ENCODE data around the gene C6orf52. TPM values are rescaled to one million over a fixed set of nuclear protein-coding genes. Genes with fewer than 3 reads are reported as not detected.

Gene C6orf52
- total and polyA plus RNA-seq, 2 of the 13 experiments (the other 11 are each of a cell fraction or from before 2014, with no cell fraction given), result 0.50 to 0.53 TPM

GRCh38 chr6:10720265-10720959 is 26.0 kb upstream of the C6orf52 start (continued):
- TF ChIP-seq REST (IDR thresholded peaks at IDR 0.05; ENCODE audit: borderline replicate concordance in 1 of 2, low read depth in 1 of 2, low read length in 2 of 2), result no peak
- no peak for TF ChIP-seq SMAD9 (CRISPR knock-in tag; IDR thresholded peaks at IDR 0.05)
- 0 out of 2 replicates have a peak, but pooled peaks have one; percentile 60 for TF ChIP-seq NCOA1 (CRISPR knock-in tag; IDR thresholded peaks at IDR 0.05)
- peak; percentile 62; the same call in 1 of the 2 replicates for TF ChIP-seq CAMTA2 (CRISPR knock-in tag; IDR thresholded peaks at IDR 0.05; ENCODE audit: borderline replicate concordance)
- TF ChIP-seq TMF1 (CRISPR knock-in tag; IDR thresholded peaks at IDR 0.05; ENCODE audit: low read depth), result no peak
- peak; percentile 69; the same call in 1 of the 2 replicates for TF ChIP-seq ZNF724P (CRISPR knock-in tag; IDR thresholded peaks at IDR 0.05; ENCODE audit: borderline replicate concordance)
- TF ChIP-seq ZNF468 (CRISPR knock-in tag; IDR thresholded peaks at IDR 0.05), result no peak
- TF ChIP-seq ETV5 (CRISPR knock-in tag; IDR thresholded peaks at IDR 0.05; ENCODE audit: borderline replicate concordance), result peak; percentile 33
- peak; percentile 44; the same call in 1 of the 2 replicates for TF ChIP-seq ZNF773 (CRISPR knock-in tag; IDR thresholded peaks at IDR 0.05; ENCODE audit: borderline replicate concordance)
- TF ChIP-seq ZFP91 (CRISPR knock-in tag; IDR thresholded peaks at IDR 0.05; ENCODE audit: borderline replicate concordance), result peak; percentile 73; the same call in 1 of the 2 replicates
- 0 out of 2 replicates have a peak, but pooled peaks have one; percentile 4 for TF ChIP-seq GATAD1 (CRISPR knock-in tag; IDR thresholded peaks at IDR 0.05)
- no peak for TF ChIP-seq TBL1XR1 (IDR thresholded peaks at IDR 0.05; ENCODE audit: borderline replicate concordance, low read length, partially characterized antibody)
- TF ChIP-seq ZNF407 (CRISPR knock-in tag; IDR thresholded peaks at IDR 0.05; ENCODE audit: not compliant biosample characterization), result peak; percentile 13
